Lower lobe of right lung (tissue), 2 donors: ENCODE results near the gene SLC1A4. TPM values are rescaled to one million over a fixed set of nuclear protein-coding genes. Genes with fewer than 3 reads are reported as not detected.
"Not testable (repeated sequence)": the region's sequence is repeated elsewhere in the genome, so short reads cannot be mapped to it uniquely, and the experiment has no call there.

Source experiments
- ATAC-seq, 2 donors: fragments of 200-7000 bp; cut with Tn5 transposase; one replicate each; pipeline ENCODE4 v1.9.1; 2020 to 2022; ENCODE audit warnings: mild to moderate bottlenecking in 2 of 2, moderate library complexity in 2 of 2
- DNase-seq: peaks from one replicate; pipeline ENCODE4 v3.0.0-alpha.2; 2020
- H3K27ac ChIP-seq: fragments of 200-600 bp; one replicate; pipeline ENCODE4 v1.8.0; 2022
- H3K27me3 ChIP-seq: fragments of 200-600 bp; one replicate; pipeline ENCODE4 v1.8.0; 2022; ENCODE audit warnings: low read depth
- H3K36me3 ChIP-seq: fragments of 200-600 bp; one replicate; pipeline ENCODE4 v1.8.0; 2022; ENCODE audit warnings: mild to moderate bottlenecking
- H3K4me1 ChIP-seq: fragments of 200-600 bp; one replicate; pipeline ENCODE4 v1.8.0; 2022
- H3K4me3 ChIP-seq: fragments of 200-600 bp; one replicate; pipeline ENCODE4 v1.8.0; 2022; ENCODE audit warnings: mild to moderate bottlenecking
- H3K9me3 ChIP-seq: fragments of 200-600 bp; one replicate; pipeline ENCODE4 v1.8.0; 2022
- intact Hi-C: fragments of 100-400 bp; cut with DNase I; formaldehyde crosslinking; loops from one replicate; pipeline ENCODE4 v1.11.0; 2022
- total RNA-seq: library from RNA; stranded (reverse); fragmentation: NEBNext Ultra II Directional; extraction: Animal tissue kit (Norgen Biotek cat#: 25700); gene quantifications from one replicate; pipeline ENCODE4 v1.2.1, GENCODE V29; 2021
- TF ChIP-seq, protein P1 (sequence below): fragments of 200-600 bp; IDR thresholded peaks from one replicate; pipeline ENCODE4 v1.8.0; 2022; ENCODE audit warnings: antibody characterized with exemption, mild to moderate bottlenecking
- donor health status: DM: no; HTN: yes; CAD: no; lungs with severe emphysema.

SLC1A4 gene
- total RNA-seq, 1 donor from 2014 or later: 9.7 TPM

DNA sequence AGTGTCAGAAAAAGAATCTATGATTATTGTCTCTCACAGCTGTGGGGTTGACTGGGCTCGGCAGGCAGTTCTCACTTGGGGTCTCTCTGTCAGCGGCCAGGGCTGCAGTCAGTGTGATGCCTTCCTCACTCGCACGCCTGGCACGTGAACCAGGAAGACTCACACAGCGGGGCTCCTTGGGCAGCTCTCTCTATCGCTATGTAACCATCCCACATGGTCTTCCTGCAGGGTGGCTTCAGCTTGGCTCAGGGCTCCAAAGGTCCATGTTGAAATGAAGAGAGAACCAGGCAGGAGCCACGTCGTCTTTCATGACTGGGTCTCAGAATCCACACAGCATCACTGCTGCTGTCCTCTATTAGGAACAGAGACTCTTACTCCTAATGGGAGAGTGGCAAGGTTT lies 30.6 kb upstream of the SLC1A4 start:
- TF ChIP-seq, protein P1, sequence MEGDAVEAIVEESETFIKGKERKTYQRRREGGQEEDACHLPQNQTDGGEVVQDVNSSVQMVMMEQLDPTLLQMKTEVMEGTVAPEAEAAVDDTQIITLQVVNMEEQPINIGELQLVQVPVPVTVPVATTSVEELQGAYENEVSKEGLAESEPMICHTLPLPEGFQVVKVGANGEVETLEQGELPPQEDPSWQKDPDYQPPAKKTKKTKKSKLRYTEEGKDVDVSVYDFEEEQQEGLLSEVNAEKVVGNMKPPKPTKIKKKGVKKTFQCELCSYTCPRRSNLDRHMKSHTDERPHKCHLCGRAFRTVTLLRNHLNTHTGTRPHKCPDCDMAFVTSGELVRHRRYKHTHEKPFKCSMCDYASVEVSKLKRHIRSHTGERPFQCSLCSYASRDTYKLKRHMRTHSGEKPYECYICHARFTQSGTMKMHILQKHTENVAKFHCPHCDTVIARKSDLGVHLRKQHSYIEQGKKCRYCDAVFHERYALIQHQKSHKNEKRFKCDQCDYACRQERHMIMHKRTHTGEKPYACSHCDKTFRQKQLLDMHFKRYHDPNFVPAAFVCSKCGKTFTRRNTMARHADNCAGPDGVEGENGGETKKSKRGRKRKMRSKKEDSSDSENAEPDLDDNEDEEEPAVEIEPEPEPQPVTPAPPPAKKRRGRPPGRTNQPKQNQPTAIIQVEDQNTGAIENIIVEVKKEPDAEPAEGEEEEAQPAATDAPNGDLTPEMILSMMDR: no peak
- H3K27ac ChIP-seq: no peak overlapping the region
- H3K27me3 ChIP-seq: no peaks in the 10 kb centered on the region
- ATAC-seq: no peak
- no peaks in the 10 kb centered on the region for H3K4me1 ChIP-seq
- DNase-seq: no peak
- no peaks in the 10 kb centered on the region for H3K36me3 ChIP-seq
- intact Hi-C loops: no loop called here
- H3K9me3 ChIP-seq: no peaks in the 10 kb centered on the region
- no peak overlapping the region for H3K4me3 ChIP-seq

DNA sequence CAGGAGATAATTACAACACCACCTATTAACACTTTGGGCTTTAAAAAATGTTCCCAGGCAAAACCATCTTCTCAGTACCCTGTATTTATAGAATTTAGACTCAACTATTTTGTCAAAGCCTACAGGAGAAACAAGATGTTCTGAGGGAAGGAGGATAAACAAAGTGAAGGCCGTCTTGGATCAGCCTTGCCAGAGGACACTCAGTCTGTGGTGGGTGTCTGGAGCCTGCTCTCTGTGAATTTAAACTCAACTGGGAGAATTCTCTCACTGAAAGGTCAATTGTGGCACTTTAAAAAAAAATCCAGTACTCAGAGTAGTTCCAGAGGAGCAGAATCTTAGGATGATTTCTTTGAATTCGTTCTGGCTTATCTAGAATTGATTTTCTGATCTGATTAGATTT lies 28.4 kb upstream of the SLC1A4 start:
- intact Hi-C loops: no loop called here
- Histone ChIP-seq H3K36me3 (no peaks in the 10 kb centered on the region), H3K9me3 (no peaks in the 10 kb centered on the region), H3K27me3 (no peaks in the 10 kb centered on the region), H3K4me3 (no peak overlapping the region), H3K27ac (no peak overlapping the region), H3K4me1 (no peaks in the 10 kb centered on the region)
- DNase-seq: no peak
- TF ChIP-seq, protein P1: no peak
- ATAC-seq: no peak

DNA sequence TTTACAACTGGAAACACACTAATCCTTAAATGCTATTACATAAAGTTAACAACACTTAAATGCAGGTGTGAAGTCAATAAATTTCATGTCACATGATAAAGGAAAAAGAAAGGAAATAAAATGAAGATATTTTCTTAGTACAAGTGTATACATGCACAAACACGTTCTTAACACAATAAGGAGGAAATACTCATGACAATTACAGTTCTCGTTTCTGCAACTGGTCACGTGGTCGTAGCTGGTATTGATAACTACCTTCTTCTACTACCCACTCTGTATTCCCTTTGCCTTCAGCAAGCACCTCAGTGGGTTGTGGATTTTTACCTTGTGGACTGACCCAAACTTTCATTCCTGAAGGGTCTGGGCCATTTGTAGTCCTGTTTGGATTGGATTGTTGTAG lies 26.1 kb upstream of the SLC1A4 start:
- not testable (repeated sequence) for DNase-seq, ATAC-seq

DNA sequence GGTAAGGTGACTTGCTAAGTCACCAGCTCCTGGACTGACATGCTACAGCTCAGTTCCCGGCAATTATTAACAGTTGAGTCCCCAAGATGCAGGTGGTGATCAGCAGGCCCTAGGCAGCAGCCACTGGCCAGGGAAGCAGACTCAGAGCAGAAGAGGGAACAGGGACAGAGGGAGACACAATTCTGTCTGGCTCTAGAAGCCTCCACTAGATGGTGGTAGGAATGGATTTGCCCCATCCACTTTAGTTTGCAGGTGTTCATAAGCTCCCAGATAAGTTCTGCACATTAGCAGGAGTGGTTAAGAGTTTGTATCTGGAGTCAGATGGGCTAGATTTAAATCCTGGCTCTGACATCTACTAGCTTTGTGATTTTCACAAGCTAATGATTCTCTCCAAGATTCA lies 25.5 kb upstream of the SLC1A4 start:
- no peaks in the 10 kb centered on the region for H3K4me1 ChIP-seq
- no peak overlapping the region for H3K4me3 ChIP-seq
- intact Hi-C loops: no loop called here
- no peak overlapping the region for H3K27ac ChIP-seq
- H3K36me3 ChIP-seq: no peaks in the 10 kb centered on the region
- no peaks in the 10 kb centered on the region for H3K9me3 ChIP-seq
- ATAC-seq (no peak), DNase-seq (no peak)
- TF ChIP-seq, protein P1: no peak
- no peaks in the 10 kb centered on the region for H3K27me3 ChIP-seq

More for the DNA sequence above, 26.1 kb upstream of the SLC1A4 start:
- H3K4me1 ChIP-seq, intact Hi-C loops, H3K4me3 ChIP-seq, H3K27ac ChIP-seq, H3K36me3 ChIP-seq, H3K9me3 ChIP-seq, H3K27me3 ChIP-seq: not testable (repeated sequence)

DNA sequence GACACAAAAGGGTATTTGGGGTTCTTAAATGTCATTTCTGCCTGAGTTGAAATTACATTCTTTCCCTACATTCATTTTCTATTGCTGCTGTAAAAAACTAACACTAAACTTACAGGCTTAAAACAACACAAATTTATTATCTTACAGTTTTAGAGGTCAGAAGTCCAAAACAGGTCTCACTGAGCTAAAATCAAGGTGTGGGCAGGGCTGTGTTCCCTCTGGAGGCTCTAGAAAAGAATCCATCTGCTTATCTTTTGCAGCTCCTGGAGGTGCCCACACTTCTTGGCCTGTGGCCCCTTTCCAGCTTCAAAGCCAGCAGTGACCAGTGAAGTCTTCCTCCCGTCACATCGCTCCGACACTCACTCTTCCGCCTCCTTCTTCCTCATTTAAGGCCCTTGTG lies 23.2 kb upstream of the SLC1A4 start:
- H3K36me3 ChIP-seq: no peaks in the 10 kb centered on the region
- H3K4me1 ChIP-seq: no peaks in the 10 kb centered on the region
- TF ChIP-seq, protein P1: no peak
- no peak overlapping the region for H3K4me3 ChIP-seq
- intact Hi-C loops: no loop called here
- H3K9me3 ChIP-seq: no peaks in the 10 kb centered on the region
- no peak for ATAC-seq
- DNase-seq: no peak
- H3K27ac ChIP-seq: no peak overlapping the region
- no peaks in the 10 kb centered on the region for H3K27me3 ChIP-seq

DNA sequence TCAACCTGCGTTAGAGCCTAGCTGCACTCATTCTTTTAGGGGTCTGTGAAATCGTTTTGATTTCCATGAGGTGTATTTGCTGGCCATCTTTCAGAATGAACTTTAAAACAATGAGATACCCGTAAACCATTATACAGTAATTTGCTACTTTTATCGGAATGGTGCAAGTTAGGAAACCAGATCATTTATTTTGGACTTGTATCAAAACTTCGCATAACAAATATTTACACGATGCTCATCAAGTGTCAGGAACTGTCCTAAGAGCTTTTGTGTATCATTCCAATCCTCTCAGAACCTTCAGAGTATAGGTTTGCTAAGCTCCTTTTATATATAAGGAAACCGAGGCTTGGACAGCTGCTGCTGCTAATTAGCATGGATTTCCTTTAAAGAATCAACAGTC lies 22.4 kb upstream of the SLC1A4 start:
- DNase-seq (no peak), ATAC-seq (no peak)
- Histone ChIP-seq H3K4me1 (no peaks in the 10 kb centered on the region), H3K9me3 (no peaks in the 10 kb centered on the region), H3K36me3 (no peaks in the 10 kb centered on the region), H3K27me3 (no peaks in the 10 kb centered on the region), H3K4me3 (no peak overlapping the region), H3K27ac (no peak overlapping the region)
- intact Hi-C loops: no loop called here
- TF ChIP-seq, protein P1: no peak
